ENCODE measurements around the gene DCLK3. TPM values are rescaled to one million over a fixed set of nuclear protein-coding genes. Genes with fewer than 3 reads are reported as not detected.

The DCLK3 gene
- total RNA-seq, 2 experiments from 2014 or later = not detected

GRCh38 chr3:36811768-36812167 lies 47.4 kb upstream of the DCLK3 start:
- TF ChIP-seq, protein P1, sequence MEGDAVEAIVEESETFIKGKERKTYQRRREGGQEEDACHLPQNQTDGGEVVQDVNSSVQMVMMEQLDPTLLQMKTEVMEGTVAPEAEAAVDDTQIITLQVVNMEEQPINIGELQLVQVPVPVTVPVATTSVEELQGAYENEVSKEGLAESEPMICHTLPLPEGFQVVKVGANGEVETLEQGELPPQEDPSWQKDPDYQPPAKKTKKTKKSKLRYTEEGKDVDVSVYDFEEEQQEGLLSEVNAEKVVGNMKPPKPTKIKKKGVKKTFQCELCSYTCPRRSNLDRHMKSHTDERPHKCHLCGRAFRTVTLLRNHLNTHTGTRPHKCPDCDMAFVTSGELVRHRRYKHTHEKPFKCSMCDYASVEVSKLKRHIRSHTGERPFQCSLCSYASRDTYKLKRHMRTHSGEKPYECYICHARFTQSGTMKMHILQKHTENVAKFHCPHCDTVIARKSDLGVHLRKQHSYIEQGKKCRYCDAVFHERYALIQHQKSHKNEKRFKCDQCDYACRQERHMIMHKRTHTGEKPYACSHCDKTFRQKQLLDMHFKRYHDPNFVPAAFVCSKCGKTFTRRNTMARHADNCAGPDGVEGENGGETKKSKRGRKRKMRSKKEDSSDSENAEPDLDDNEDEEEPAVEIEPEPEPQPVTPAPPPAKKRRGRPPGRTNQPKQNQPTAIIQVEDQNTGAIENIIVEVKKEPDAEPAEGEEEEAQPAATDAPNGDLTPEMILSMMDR (IDR thresholded peaks at IDR 0.05) = no peak
- no peak overlapping the region for H3K27ac ChIP-seq (ENCODE audit: low read depth in 1 of 2, low read length in 2 of 2)
- H3K36me3 Mint-ChIP-seq (ENCODE audit: low read depth) = no peaks in the 10 kb centered on the region
- peaks cover 7% of the 10 kb centered on the region for H3K27me3 Mint-ChIP-seq
- CTCF ChIA-PET = interaction anchor here (0.9 kb wide), 1 partner anchor 14 kb away, joined by 3 read pairs; no protein-coding TSS in a partner anchor
- H3K4me3 ChIP-seq (ENCODE audit: low read length) = no peak overlapping the region
- no peaks in the 10 kb centered on the region for H3K9me3 Mint-ChIP-seq
- no peaks in the 10 kb centered on the region for H3K27me3 ChIP-seq (ENCODE audit: control insufficient read depth in 1 of 2, insufficient read depth in 2 of 2, low read length in 2 of 2)
- no peaks in the 10 kb centered on the region for H3K4me1 Mint-ChIP-seq (ENCODE audit: low read depth)
- POLR2A ChIA-PET = no interaction called here
- no peaks in the 10 kb centered on the region for H3K4me1 ChIP-seq (ENCODE audit: insufficient read depth, low read length)
- DNase-seq (no peak), ATAC-seq (ENCODE audit: poor library complexity) (no peak)
- no peak overlapping the region for H3K4me3 Mint-ChIP-seq
- H3K9me3 ChIP-seq (ENCODE audit: control insufficient read depth in 1 of 2, insufficient read depth in 1 of 2, low read length in 2 of 2) = no peaks in the 10 kb centered on the region
- no peaks in the 10 kb centered on the region for H3K36me3 ChIP-seq (ENCODE audit: insufficient read depth, low read length)
- intact Hi-C loops (cut with DNase I, micrococcal nuclease) = no loop called here
- no peak overlapping the region for H3K27ac Mint-ChIP-seq

- CTCF ChIA-PET = no interaction called here
- TF ChIP-seq, protein P1 (IDR thresholded peaks at IDR 0.05) = no peak
- Mint-ChIP-seq H3K27ac (no peak overlapping the region), H3K36me3 (ENCODE audit: low read depth) (no peaks in the 10 kb centered on the region), H3K4me3 (no peak overlapping the region), H3K4me1 (ENCODE audit: low read depth) (no peaks in the 10 kb centered on the region), H3K9me3 (peaks cover 4% of the 10 kb centered on the region), H3K27me3 (peaks cover 38% of the 10 kb centered on the region)
- POLR2A ChIA-PET = no interaction called here
- peaks cover 4 to 12% of the 10 kb centered on the region in 2 experiments for H3K9me3 ChIP-seq (ENCODE audit: control insufficient read depth in 1 of 2, insufficient read depth in 1 of 2, low read length in 2 of 2)
- H3K36me3 ChIP-seq (ENCODE audit: insufficient read depth, low read length) = no peaks in the 10 kb centered on the region
- no peak overlapping the region for H3K4me3 ChIP-seq (ENCODE audit: low read length)
- intact Hi-C loops (cut with DNase I, micrococcal nuclease) = no loop called here
- H3K27me3 ChIP-seq (ENCODE audit: control insufficient read depth in 1 of 2, insufficient read depth in 2 of 2, low read length in 2 of 2) = peaks cover 0 to 6% of the 10 kb centered on the region in 2 experiments
- no peak overlapping the region for H3K27ac ChIP-seq (ENCODE audit: low read depth in 1 of 2, low read length in 2 of 2)
- DNase-seq = no peak
- ATAC-seq (ENCODE audit: poor library complexity) = no peak
- H3K4me1 ChIP-seq (ENCODE audit: insufficient read depth, low read length) = no peaks in the 10 kb centered on the region
These were observed 40.1 kb upstream of the DCLK3 start for GRCh38 chr3:36804295-36805055.

DNA sequence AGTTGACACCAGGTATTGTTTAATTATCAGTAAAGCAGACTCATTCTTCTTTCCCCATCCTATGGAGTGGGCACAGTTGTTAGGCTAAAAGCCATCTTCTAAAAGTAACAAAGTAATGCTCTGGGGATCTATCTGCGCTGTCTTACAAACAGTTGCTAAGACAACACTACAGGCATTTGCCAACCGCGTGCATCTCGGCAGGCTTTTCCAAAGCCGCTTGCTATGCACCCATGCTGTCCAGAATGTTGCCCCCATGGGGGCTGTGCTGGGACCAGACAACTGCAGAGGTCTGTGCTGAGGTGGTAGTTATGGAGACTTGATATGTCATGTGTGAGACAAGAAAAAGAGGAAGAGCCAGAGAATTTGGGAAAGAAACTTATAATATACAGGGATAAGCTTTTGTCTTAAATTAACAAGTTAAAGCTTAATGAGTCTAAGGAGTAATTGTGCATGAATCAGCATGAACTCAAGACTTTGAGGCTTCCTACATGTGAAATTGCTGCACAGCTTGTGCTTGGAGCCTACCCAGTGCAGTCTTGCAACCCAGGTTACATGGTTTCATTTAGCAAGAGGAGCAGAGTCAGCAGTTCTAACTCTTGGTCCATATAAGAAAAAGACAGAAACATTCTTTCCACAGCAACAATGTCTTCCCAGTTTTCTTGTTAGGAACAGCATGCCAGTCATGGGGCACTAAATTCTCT lies 38.9 kb upstream of the DCLK3 start:
- Histone ChIP-seq H3K36me3 (ENCODE audit: insufficient read depth, low read length) (no peaks in the 10 kb centered on the region), H3K27ac (ENCODE audit: low read depth in 1 of 2, low read length in 2 of 2) (no peak overlapping the region), H3K27me3 (ENCODE audit: control insufficient read depth in 1 of 2, insufficient read depth in 2 of 2, low read length in 2 of 2) (peaks cover 0 to 6% of the 10 kb centered on the region in 2 experiments), H3K4me3 (ENCODE audit: low read length) (no peak overlapping the region), H3K4me1 (ENCODE audit: insufficient read depth, low read length) (no peaks in the 10 kb centered on the region), H3K9me3 (ENCODE audit: control insufficient read depth in 1 of 2, insufficient read depth in 1 of 2, low read length in 2 of 2) (peaks cover 4 to 12% of the 10 kb centered on the region in 2 experiments)
- Mint-ChIP-seq H3K27me3 (peaks cover 37% of the 10 kb centered on the region), H3K36me3 (ENCODE audit: low read depth) (no peaks in the 10 kb centered on the region), H3K4me1 (ENCODE audit: low read depth) (no peaks in the 10 kb centered on the region), H3K9me3 (peaks cover 4% of the 10 kb centered on the region), H3K4me3 (no peak overlapping the region), H3K27ac (no peak overlapping the region)
- ATAC-seq (ENCODE audit: poor library complexity) = no peak
- POLR2A ChIA-PET = no interaction called here
- no peak for DNase-seq
- TF ChIP-seq, protein P1 (IDR thresholded peaks at IDR 0.05) = no peak
- intact Hi-C loops (cut with DNase I, micrococcal nuclease) = no loop called here
- CTCF ChIA-PET = no interaction called here
